K562 (cell line): ENCODE data around the gene RABGAP1L. TPM values are rescaled to one million over a fixed set of nuclear protein-coding genes. Genes with fewer than 3 reads are reported as not detected.
A peak's percentile ranks its signal among the peaks of the same experiment; 100 is the strongest.

Source experiments
- CTCFL ChIP-seq: IDR thresholded peaks from 2 replicates; pipeline ENCODE4 v1.6.1; 2011; ENCODE audit warnings: borderline replicate concordance, low read depth, mild to moderate bottlenecking, moderate library complexity, low read length; ENCODE audit not compliant: insufficient read depth, poor library complexity, severe bottlenecking
- NR2C1 ChIP-seq, 2 experiments: fragments of 450-650 bp; IDR thresholded peaks; 2 replicates each; pipeline ENCODE4 v1.6.1; 2017; ENCODE audit warnings: mild to moderate bottlenecking in 2 of 2, antibody characterized with exemption in 1 of 2, inconsistent platforms in 1 of 2, missing compliant biosample characterization in 1 of 2, missing genetic modification characterization in 1 of 2
- RERE ChIP-seq: sonication (generic); formaldehyde crosslinking; IDR thresholded peaks from 2 replicates; pipeline ENCODE4 v1.8.0; 2023; ENCODE audit warnings: missing genetic modification reagents, mild to moderate bottlenecking, borderline replicate concordance
- SOX6 ChIP-seq: fragments of 450-650 bp; IDR thresholded peaks from 2 replicates; pipeline ENCODE4 v1.6.1; 2014; ENCODE audit warnings: mild to moderate bottlenecking
- SRSF9 ChIP-seq: fragments of 200-400 bp; formaldehyde crosslinking; IDR thresholded peaks from 2 replicates; pipeline ENCODE4 v1.6.1; 2017; ENCODE audit warnings: low read depth, low read length, borderline replicate concordance
- TAF9B ChIP-seq: fragments of 450-650 bp; IDR thresholded peaks from 2 replicates; pipeline ENCODE4 v1.6.1; 2018; ENCODE audit warnings: mild to moderate bottlenecking; ENCODE audit not compliant: partially characterized antibody
- TEAD4 ChIP-seq, 2 experiments: sonication (generic) in 1 of 2; formaldehyde crosslinking in 1 of 2; IDR thresholded peaks; 2 replicates each; pipeline versions ENCODE4 v1.6.1 to v1.8.0; 2012 to 2022; ENCODE audit warnings: borderline replicate concordance in 1 of 2, inconsistent platforms in 1 of 2, low read length in 1 of 2, mild to moderate bottlenecking in 1 of 2, missing genetic modification reagents in 1 of 2
- ZNF184 ChIP-seq: sonication (generic); formaldehyde crosslinking; IDR thresholded peaks from 2 replicates; pipeline ENCODE4 v1.5.0; 2020; ENCODE audit warnings: missing genetic modification reagents
- ZNF407 ChIP-seq: fragments of 450-650 bp; IDR thresholded peaks from 2 replicates; pipeline ENCODE4 v1.6.1; 2016; ENCODE audit warnings: low read depth
- ZNF551 ChIP-seq: fragments of 250-450 bp; sonication (Bioruptor Pico); IDR thresholded peaks from 2 replicates; pipeline ENCODE4 v1.5.0; 2021; ENCODE audit warnings: mild to moderate bottlenecking, moderate library complexity
- polyA plus RNA-seq, 8 experiments: library from polyadenylated mRNA; depleted of rRNA in 4 of 8; stranded (reverse) in 5 of 8; unstranded in 3 of 8; fragments of >200 nt; fragmentation: Nextera tagmentation in 2 of 8; fragmentation: Illumina TruSeq in 1 of 8; extraction: Ambion mirVana in 2 of 8; extraction: Trizol in 1 of 8; gene quantifications; 2 replicates each; pipeline versions ENCODE4 v1.2.1 to v1.2.3, GENCODE V29; 2011 to 2014; ENCODE audit warnings: inconsistent platforms in 1 of 8, missing spikeins in 1 of 8
- total RNA-seq, 7 experiments: library from RNA; depleted of rRNA in 6 of 7; stranded (reverse); fragments of >200 nt in 6 of 7; fragmentation: Illumina TruSeq in 2 of 7; extraction: Trizol in 2 of 7; gene quantifications; 2 replicates each; pipeline versions ENCODE4 v1.2.1 to v1.2.3, GENCODE V29; 2011 to 2021; ENCODE audit warnings: low replicate concordance in 1 of 7

Gene RABGAP1L
- total and polyA plus RNA-seq, 9 of the 15 experiments (the other 6 are each of a cell fraction or from before 2014, with no cell fraction given) = 16.5 to 44.9 (median 26.7) TPM

GRCh38 chr1:174964261-174964971 is 805.1 kb downstream of the RABGAP1L start (continued):
- TF ChIP-seq NR2C1 (IDR thresholded peaks at IDR 0.05) (no peak), NR2C1 (tag; IDR thresholded peaks at IDR 0.05) (peak; percentile 53), SRSF9 (no peak), ZNF184 (CRISPR knock-in tag) (no peak), ZNF551 (CRISPR knock-in tag) (no peak), SOX6 (peak; percentile 92), TEAD4 (IDR thresholded peaks at IDR 0.05; ENCODE audit: low read length) (peak; percentile 92), TEAD4 (CRISPR knock-in tag; IDR thresholded peaks at IDR 0.05; ENCODE audit: borderline replicate concordance) (no peak), RERE (no peak), ZNF407 (no peak), CTCFL (no peak), TAF9B (no peak)
